Naive thymus-derived CD8-positive, alpha-beta T cell (primary cell): Measurements from ENCODE around the gene ADAM29. TPM values are rescaled to one million over a fixed set of nuclear protein-coding genes. Genes with fewer than 3 reads are reported as not detected.

ENCODE experiments used
- ATAC-seq, 2 donors: fragments of 150-1000 bp; cut with Tn5 transposase in 1 of 2; sonication (Bioruptor Pico), chemical (Tn5 transposase) in 1 of 2; 1 replicate in 1 of 2; 2 replicates in 1 of 2; pipeline ENCODE4 v1.10.0; 2021; ENCODE audit warnings: mild to moderate bottlenecking in 2 of 2, moderate library complexity in 2 of 2
- POLR2A ChIA-PET: fragments of 350-600 bp; sonication (Branson Sonifier 250); formaldehyde crosslinking; loops from one replicate; lab custom pipeline; 2021; ENCODE audit warnings: antibody characterized with exemption; lab: Charles Lee
- DNase-seq, 10 donors: peaks; one replicate each; pipeline versions ENCODE4 v3.0.0 to v3.0.0-alpha.2; 2020 to 2022
- H3K27ac Mint-ChIP-seq, 10 donors: one replicate each; pipeline ENCODE4 v1.8.0; 2020 to 2022; ENCODE audit warnings: mild to moderate bottlenecking in 10 of 10, mixed read lengths in 10 of 10, moderate library complexity in 4 of 10, inconsistent platforms in 1 of 10
- H3K27me3 Mint-ChIP-seq, 5 donors: one replicate each; pipeline ENCODE4 v1.8.0; 2021 to 2022; ENCODE audit warnings: mixed read lengths in 5 of 5
- H3K36me3 Mint-ChIP-seq, 3 donors: one replicate each; pipeline ENCODE4 v1.8.0; 2020 to 2022; ENCODE audit warnings: mixed read lengths in 3 of 3, mild to moderate bottlenecking in 2 of 3, inconsistent platforms in 1 of 3
- H3K4me1 Mint-ChIP-seq, 4 donors: one replicate each; pipeline ENCODE4 v1.8.0; 2021 to 2022; ENCODE audit warnings: mixed read lengths in 4 of 4
- H3K4me3 Mint-ChIP-seq, 10 donors: one replicate each; pipeline ENCODE4 v1.8.0; 2020 to 2022; ENCODE audit warnings: mild to moderate bottlenecking in 10 of 10, mixed read lengths in 10 of 10, moderate library complexity in 6 of 10, inconsistent platforms in 1 of 10
- H3K9me3 Mint-ChIP-seq, 9 donors: one replicate each; pipeline ENCODE4 v1.8.0; 2020 to 2022; ENCODE audit warnings: mixed read lengths in 9 of 9, mild to moderate bottlenecking in 3 of 9, inconsistent platforms in 1 of 9, moderate library complexity in 1 of 9
- polyA plus RNA-seq, 3 donors: library from polyadenylated mRNA; unstranded; fragments of 300-500 nt; fragmentation: Illumina TruSeq; gene quantifications; one replicate each; pipeline ENCODE4 v1.2.3, GENCODE V29; 2021
- total RNA-seq, 8 experiments: library from RNA in 2 of 8; stranded (reverse) in 2 of 8; gene quantifications; one replicate each; pipeline ENCODE4 v1.2.3 and lab custom pipeline; 2021 to 2026

ADAM29 gene
- total and polyA plus RNA-seq, 5 experiments from 2014 or later = not detected

DNA sequence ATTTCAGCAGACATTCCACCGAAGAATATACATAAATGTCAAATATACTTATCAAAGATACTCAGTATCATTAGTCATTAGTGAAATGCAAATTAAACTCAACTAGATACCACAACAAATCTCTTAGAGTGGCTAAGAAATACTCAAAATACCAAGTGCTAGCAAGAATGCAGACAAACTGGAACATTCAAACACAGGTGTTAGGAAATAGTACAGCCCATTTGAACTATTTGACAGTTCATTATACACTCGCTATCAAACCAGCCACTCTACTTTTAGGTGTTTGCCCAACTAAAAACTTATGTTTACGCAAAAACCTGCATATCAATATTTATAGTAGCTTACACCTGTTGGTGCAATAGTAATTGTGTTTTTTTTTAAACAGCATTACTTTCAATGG, 8.8 kb downstream of the ADAM29 start:
- Mint-ChIP-seq H3K27me3 (no peaks in the 10 kb centered on the region), H3K4me3 (no peak overlapping the region), H3K36me3 (no peaks in the 10 kb centered on the region), H3K9me3 (peaks cover 0 to 6% (median 0%) of the 10 kb centered on the region in 9 donors), H3K4me1 (no peaks in the 10 kb centered on the region), H3K27ac (no peak overlapping the region)
- DNase-seq = no peak
- ATAC-seq = no peak
- POLR2A ChIA-PET = no interaction called here

DNA sequence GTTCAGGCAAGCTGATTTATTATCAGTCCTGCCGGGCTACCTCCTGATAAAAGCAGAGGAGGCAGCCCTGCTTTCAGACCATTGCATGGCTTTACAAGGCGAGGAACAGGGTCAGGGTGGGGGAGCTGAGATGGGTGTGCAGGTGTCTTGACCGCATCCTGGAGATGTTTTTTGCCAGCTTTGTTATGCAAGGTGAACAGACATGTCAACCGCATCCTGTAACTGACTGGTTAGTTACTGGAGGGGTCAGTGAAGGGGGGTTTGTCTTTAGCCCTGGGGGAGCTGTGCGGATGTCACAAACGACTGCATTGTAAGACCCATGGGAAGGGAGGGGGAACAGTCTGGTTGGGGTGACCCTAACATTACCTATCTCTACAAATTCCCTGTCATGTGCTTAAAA, 10.0 kb downstream of the ADAM29 start:
- no peak overlapping the region for H3K27ac Mint-ChIP-seq
- ATAC-seq (no peak), DNase-seq (no peak)

DNA sequence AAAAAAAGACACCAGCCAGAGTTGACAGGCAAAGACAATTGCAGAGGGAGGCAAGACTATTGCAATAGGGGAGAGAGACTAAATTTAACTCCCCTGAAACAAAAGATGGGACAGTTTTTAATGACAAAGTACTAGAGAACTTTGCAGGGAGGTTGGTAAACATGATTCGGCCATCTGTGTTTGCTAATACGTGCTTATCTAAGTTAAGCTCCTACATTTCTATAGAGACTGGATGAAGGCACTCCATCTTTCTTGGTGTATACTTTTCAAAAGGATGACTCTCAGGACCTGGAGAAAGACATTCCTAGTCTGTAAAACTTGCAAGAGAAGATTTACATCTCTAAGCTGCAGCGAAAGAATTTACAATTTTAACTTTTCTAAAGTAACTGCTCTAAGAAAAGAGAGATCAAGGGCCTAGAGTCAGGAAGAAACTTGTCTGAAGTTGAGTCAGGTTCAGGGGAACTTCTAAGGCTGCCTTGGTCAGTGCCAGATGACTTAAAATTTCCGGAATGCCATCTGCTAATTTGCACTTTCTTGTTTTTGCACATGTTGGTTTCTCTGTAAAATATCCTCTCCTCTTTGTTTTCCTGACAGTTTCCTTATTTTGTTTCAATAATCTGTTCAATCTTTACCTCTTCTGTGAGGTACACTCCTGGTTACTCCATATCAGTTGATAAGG, 10.6 kb downstream of the ADAM29 start:
- ATAC-seq (no peak), DNase-seq (no peak)
- POLR2A ChIA-PET = no interaction called here
- Mint-ChIP-seq H3K27me3 (no peaks in the 10 kb centered on the region), H3K4me1 (peaks cover 0 to 3% (median 0%) of the 10 kb centered on the region in 4 donors), H3K36me3 (no peaks in the 10 kb centered on the region), H3K4me3 (no peak overlapping the region), H3K9me3 (peaks cover 0 to 6% (median 0%) of the 10 kb centered on the region in 9 donors), H3K27ac (no peak overlapping the region)

More for the DNA sequence above, 10.0 kb downstream of the ADAM29 start:
- Mint-ChIP-seq H3K9me3 (peaks cover 0 to 6% (median 0%) of the 10 kb centered on the region in 9 donors), H3K27me3 (no peaks in the 10 kb centered on the region), H3K36me3 (no peaks in the 10 kb centered on the region), H3K4me1 (no peaks in the 10 kb centered on the region), H3K4me3 (no peak overlapping the region)
- POLR2A ChIA-PET = no interaction called here

DNA sequence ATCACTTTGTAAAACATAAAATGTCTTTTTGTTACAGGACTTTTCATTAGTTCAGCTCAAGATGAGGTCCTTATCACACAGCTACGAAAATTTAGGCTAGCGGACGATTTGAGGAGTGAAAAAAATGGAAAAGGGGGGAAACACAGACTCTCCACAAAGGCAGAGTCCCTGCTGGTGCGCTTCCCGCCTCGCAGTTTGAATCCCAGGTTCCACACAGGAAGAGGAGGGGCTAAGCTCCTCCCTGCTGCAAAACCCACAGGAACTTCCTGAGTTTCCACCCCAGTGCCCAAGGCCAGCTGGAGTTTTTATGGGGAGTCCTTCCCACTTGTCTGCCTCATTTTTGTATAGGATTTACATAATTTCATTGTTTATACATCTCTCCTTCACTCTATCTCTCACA, 11.2 kb downstream of the ADAM29 start:
- no peak for ATAC-seq
- POLR2A ChIA-PET = no interaction called here
- H3K27ac Mint-ChIP-seq = no peak overlapping the region

DNA sequence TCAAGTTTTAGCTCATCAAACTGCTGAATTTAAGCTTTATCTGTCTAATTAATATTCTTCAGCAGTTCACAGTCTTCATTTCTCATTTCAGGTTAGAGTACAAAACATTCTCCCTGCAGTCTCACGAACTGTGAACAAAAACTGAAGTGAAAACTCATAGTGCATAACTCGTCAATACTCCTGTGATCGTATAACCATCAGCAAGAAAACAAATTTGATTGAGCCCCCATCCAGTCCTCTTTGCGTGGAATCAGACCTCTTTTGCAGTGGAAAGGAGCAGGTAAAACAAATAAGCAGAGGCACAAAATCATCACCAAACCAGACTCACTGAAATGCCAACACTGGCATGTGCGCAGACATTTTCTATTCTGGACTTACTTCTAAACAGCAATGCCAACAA, 12.7 kb downstream of the ADAM29 start:
- Mint-ChIP-seq H3K36me3 (no peaks in the 10 kb centered on the region), H3K4me1 (peaks cover 0 to 3% (median 0%) of the 10 kb centered on the region in 4 donors), H3K27ac (no peak overlapping the region), H3K4me3 (no peak overlapping the region), H3K9me3 (peaks cover 0 to 6% (median 0%) of the 10 kb centered on the region in 9 donors), H3K27me3 (no peaks in the 10 kb centered on the region)
- DNase-seq = no peak
- no peak for ATAC-seq
- POLR2A ChIA-PET = no interaction called here

More for the DNA sequence above, 11.2 kb downstream of the ADAM29 start:
- Mint-ChIP-seq H3K9me3 (peaks cover 0 to 6% (median 0%) of the 10 kb centered on the region in 9 donors), H3K4me3 (no peak overlapping the region), H3K4me1 (peaks cover 0 to 3% (median 0%) of the 10 kb centered on the region in 4 donors), H3K27me3 (no peaks in the 10 kb centered on the region), H3K36me3 (no peaks in the 10 kb centered on the region)
- DNase-seq = no peak

DNA sequence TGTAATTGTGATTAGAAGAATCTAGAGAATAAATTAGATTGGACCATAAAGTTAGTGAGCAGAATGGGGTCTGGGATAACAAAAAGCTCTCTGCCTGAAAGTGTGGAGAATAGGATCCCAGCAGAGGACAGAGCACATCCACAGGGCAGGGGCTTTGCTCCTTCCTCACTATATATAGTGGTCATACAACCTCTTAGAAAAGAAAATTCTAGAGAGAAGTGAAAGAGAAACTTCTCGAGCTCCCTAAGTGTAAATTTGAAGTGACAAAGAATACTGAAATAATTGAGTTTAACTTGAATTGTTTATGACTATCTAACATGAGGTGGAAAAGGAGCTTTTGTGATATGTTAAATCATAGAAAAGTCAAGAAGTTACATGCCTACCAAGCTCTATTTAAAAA, 14.9 kb downstream of the ADAM29 start:
- H3K27ac Mint-ChIP-seq = no peak overlapping the region
- no peak for ATAC-seq

DNA sequence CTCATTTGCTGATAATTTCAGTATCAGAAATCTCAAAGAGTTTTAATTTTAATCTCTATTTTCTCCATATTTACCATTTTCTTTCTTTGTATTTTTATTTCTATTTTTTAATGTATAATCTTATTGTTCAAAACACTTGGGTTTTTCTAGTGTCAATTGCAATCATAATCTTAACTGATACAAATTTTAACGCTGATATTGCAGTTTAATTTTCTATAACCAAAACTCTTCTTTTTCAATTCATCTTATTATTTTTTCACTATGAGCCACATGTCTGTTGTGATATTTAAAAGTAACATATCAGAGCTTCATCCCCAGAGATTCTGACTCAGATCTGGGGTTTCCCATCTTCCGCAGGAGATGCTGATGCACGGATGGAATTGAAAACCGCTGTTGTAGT, 16.2 kb downstream of the ADAM29 start:
- H3K4me1 Mint-ChIP-seq = peaks cover 0 to 3% (median 0%) of the 10 kb centered on the region in 4 donors
- no peaks in the 10 kb centered on the region for H3K27me3 Mint-ChIP-seq
- DNase-seq (no peak), ATAC-seq (no peak)
- H3K4me3 Mint-ChIP-seq = no peak overlapping the region
- H3K27ac Mint-ChIP-seq = no peak overlapping the region
- no peaks in the 10 kb centered on the region for H3K36me3 Mint-ChIP-seq
- peaks cover 0 to 8% (median 0%) of the 10 kb centered on the region in 9 donors for H3K9me3 Mint-ChIP-seq
- POLR2A ChIA-PET = no interaction called here

More for the DNA sequence above, 14.9 kb downstream of the ADAM29 start:
- no peaks in the 10 kb centered on the region for H3K36me3 Mint-ChIP-seq
- POLR2A ChIA-PET = no interaction called here
- H3K27me3 Mint-ChIP-seq = no peaks in the 10 kb centered on the region
- H3K4me3 Mint-ChIP-seq = no peak overlapping the region
- peaks cover 0 to 3% (median 0%) of the 10 kb centered on the region in 4 donors for H3K4me1 Mint-ChIP-seq
- peaks cover 0 to 8% (median 0%) of the 10 kb centered on the region in 9 donors for H3K9me3 Mint-ChIP-seq
- no peak for DNase-seq

DNA sequence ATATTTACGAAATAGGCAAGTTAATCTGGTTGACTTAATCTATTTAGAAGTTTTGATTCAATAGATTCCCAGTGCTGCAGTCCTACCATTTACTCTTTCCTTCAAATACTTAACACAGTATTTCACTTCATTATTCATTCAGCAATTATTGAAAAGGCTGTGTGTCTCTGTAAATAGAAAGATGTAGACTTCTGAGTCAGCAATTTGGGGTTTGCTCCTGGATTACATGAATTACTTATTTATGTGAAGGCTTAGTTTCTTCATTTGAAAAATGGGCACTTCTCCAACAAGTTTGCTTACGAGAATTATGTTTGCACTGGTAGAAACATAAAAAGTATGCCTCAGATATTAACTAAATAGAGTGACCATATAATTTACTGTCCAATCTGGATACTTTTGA, 17.4 kb downstream of the ADAM29 start:
- Mint-ChIP-seq H3K4me1 (peaks cover 0 to 3% (median 0%) of the 10 kb centered on the region in 4 donors), H3K27me3 (no peaks in the 10 kb centered on the region), H3K4me3 (no peak overlapping the region), H3K27ac (no peak overlapping the region), H3K9me3 (peaks cover 0 to 8% (median 0%) of the 10 kb centered on the region in 9 donors), H3K36me3 (no peaks in the 10 kb centered on the region)
- POLR2A ChIA-PET = no interaction called here
- ATAC-seq (no peak), DNase-seq (no peak)

DNA sequence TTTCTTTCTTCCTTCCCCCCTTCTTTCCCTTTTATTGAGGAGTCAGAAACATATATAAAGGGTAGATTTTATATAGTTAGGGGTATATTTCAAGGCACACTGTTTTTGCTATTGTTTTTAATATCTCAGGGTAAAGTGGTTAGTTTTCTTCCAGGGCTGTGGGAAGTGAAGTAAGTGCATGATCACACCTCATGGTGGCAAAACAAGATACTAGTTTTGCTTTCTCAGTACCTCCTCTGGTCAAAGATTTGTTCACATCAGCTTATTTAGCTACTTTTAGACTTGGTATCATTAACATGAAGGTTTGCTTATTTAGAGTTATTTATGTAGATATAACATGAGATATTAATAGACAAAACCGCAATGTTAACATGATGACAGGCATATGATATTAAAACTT, 21.8 kb downstream of the ADAM29 start:
- POLR2A ChIA-PET = no interaction called here
- Mint-ChIP-seq H3K27me3 (no peaks in the 10 kb centered on the region), H3K9me3 (peaks cover 0 to 18% (median 0%) of the 10 kb centered on the region in 9 donors), H3K4me1 (no peaks in the 10 kb centered on the region), H3K27ac (no peak overlapping the region), H3K36me3 (no peaks in the 10 kb centered on the region), H3K4me3 (no peak overlapping the region)
- no peak for DNase-seq
- no peak for ATAC-seq

DNA sequence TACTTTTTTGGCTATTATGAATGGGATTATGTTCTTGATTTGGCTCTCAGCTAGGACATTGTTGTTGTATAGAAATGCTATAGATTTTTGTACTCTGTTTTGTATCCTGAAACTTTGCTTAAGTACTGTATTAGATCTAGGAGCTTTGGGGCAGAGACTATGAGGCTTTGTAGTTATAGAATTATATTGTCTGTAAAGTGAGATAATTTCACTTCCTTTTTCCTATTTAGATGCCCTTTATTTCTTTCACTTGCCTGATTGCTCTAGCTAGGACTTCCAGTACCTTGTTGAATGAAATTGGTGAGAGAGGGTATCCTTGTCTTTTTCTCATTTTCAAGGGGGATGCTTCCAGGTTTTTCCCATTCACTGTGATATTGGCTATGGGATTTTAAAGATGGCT, 28.1 kb downstream of the ADAM29 start:
- Mint-ChIP-seq H3K27ac (no peak overlapping the region), H3K36me3 (peaks cover 0 to 9% (median 0%) of the 10 kb centered on the region in 3 donors), H3K4me1 (no peaks in the 10 kb centered on the region), H3K9me3 (peaks cover 0 to 28% (median 7%) of the 10 kb centered on the region in 9 donors), H3K27me3 (peaks cover 0 to 9% (median 0%) of the 10 kb centered on the region in 5 donors), H3K4me3 (no peak overlapping the region)
- POLR2A ChIA-PET = no interaction called here
- ATAC-seq = no peak
- DNase-seq = no peak

DNA sequence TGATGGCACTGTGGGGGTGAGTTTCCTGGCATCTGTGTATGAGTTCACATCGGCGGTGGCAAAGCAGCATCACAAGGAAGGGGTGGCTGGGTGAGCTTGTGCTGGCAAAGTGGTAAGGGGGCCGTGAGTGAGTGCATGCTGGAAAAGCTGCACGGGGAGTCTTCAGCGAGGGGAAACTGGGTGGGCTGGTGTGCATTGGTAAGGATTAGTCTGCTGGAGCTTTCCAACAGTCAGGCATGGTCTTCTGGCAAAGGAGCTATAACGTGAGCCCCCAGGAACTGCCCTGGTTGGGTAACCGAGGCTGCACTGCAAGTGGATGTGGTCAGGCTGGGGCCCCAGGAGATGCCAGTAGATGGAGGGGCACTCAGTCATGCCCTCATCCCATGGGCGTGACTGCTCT, 30.7 kb downstream of the ADAM29 start:
- Mint-ChIP-seq H3K4me3 (no peak overlapping the region), H3K9me3 (peaks cover 0 to 18% (median 3%) of the 10 kb centered on the region in 9 donors)
- POLR2A ChIA-PET = no interaction called here

DNA sequence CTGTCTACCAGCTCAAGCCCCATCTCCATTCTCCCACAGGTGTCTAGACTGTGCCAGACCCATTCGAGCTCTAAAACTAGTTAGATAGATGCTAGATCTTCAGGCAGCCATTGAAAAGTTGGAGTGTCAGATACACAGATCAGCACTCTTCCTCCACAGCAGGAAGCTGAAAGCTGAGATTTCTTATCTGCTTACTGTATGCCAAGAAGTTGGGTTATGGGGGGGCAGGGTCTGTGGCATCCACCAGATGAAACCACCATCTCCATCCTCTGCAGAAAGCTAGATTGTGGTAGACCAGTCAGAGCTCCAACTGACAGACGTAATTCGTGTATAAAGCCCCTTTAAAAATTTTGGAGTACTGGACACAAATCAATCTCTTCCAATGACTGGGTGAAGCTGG, 54.8 kb downstream of the ADAM29 start:
- ATAC-seq (no peak), DNase-seq (no peak)
- no peak overlapping the region for H3K4me3 Mint-ChIP-seq
- POLR2A ChIA-PET = no interaction called here
- H3K4me1 Mint-ChIP-seq = no peaks in the 10 kb centered on the region
- H3K9me3 Mint-ChIP-seq = peaks cover 0 to 14% (median 2%) of the 10 kb centered on the region in 9 donors
- no peaks in the 10 kb centered on the region for H3K36me3 Mint-ChIP-seq
- H3K27me3 Mint-ChIP-seq = no peaks in the 10 kb centered on the region
- H3K27ac Mint-ChIP-seq = no peak overlapping the region

More for the DNA sequence above, 30.7 kb downstream of the ADAM29 start:
- H3K27me3 Mint-ChIP-seq = peaks cover 0 to 9% (median 0%) of the 10 kb centered on the region in 5 donors
- H3K27ac Mint-ChIP-seq = no peak overlapping the region
- peaks cover 0 to 9% (median 0%) of the 10 kb centered on the region in 3 donors for H3K36me3 Mint-ChIP-seq
- H3K4me1 Mint-ChIP-seq = no peaks in the 10 kb centered on the region
- DNase-seq = no peak
- ATAC-seq = no peak

DNA sequence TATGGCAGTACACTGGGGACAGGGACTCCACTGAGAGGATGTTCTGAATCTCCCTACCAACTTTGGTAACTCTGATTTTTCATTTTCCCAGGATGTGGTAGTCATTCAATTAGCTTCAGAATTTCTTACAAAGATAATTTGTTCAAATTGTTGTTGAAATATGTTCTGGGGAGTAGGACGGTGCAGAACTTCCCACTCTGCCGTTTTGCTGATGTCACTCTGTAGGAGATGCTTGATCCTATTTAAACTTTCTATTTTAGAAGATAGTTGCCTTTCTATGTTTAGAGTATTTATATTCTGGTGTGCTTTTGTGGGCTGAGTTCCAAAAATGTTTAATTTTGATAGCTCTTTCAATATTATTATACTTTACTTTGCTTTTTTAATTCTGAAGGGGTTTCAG, 55.2 kb downstream of the ADAM29 start:
- Mint-ChIP-seq H3K27ac (no peak overlapping the region), H3K4me3 (no peak overlapping the region), H3K36me3 (no peaks in the 10 kb centered on the region), H3K9me3 (peaks cover 0 to 14% (median 2%) of the 10 kb centered on the region in 9 donors), H3K4me1 (no peaks in the 10 kb centered on the region), H3K27me3 (no peaks in the 10 kb centered on the region)
- POLR2A ChIA-PET = no interaction called here
- no peak for ATAC-seq
- DNase-seq = no peak
